CMK (cell line): Measurements from ENCODE around the gene CD40.
"Not testable (repeated sequence)": the region's sequence is repeated elsewhere in the genome, so short reads cannot be mapped to it uniquely, and the experiment has no call there.

Experiments
- DNase-seq: peaks from one replicate; pipeline ENCODE4 v3.0.0-alpha.2; 2010; ENCODE audit warnings: low read depth

The CD40 gene

DNA sequence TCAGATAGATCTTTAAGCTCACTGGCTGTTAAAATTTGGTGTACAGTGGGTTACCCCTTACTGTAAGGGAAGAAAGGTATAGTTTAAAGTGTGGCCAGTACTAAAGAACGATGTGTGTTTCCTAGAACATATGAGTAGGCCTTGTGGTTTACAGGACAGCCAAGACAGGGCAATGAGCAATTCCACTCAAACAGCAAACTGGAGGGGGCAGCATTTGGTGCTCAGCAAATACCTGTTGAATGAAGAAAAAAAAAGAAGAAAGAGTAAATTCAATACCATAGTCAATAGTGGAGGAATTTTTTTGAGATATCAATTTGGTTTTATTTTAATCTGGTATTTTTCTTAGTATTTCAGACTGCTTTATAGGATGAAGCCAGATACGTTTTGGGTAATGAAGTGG is 24.6 kb upstream of the CD40 start:
- DNase-seq, result no peak

DNA sequence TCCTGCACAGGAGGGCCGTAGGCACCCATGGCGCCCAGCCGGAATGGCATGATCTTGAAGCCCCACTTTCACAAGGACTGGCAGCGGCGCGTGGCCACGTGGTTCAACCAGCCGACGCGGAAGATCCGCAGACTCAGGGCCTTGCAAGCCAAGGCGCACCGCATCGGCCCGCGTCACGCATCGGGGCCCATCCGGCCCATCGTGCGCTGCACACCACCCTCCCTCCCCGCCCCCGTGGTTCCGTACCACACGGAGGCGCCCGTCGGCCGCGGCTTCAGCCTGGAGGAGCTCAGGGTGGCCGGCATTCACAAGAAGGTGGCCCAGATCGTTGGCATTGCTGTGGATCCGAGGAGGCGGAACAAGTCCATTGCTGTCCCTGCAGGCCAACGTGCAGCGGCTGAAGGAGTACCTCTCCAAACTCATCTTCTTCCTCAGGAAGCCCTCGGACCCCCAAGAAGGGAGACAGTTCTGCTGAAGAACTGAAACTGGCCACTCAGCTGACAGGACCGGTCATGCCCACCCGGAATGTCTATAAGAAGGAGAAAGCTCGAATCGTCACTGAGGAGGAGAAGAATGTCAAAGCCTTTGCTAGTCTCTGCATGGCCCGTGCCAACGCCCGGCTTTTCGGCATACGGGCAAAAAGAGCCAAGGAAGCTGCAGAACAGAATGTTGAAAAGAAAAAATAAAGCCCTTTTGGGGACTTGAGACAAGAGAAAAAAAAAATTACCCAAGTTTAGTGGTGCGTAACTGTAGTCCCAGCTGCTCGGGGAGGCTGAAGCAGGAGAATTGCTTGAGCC is 18.4 kb upstream of the CD40 start:
- no peak for DNase-seq

- DNase-seq, result not testable (repeated sequence)
Observed at GRCh38 chr20:46100444-46100843, 17.7 kb upstream of the CD40 start.

- no peak for DNase-seq
Observed at GRCh38 chr20:46100988-46101387, 17.1 kb upstream of the CD40 start.

GRCh38 chr20:46101957-46102356 is 16.2 kb upstream of the CD40 start:
- no peak for DNase-seq

DNA sequence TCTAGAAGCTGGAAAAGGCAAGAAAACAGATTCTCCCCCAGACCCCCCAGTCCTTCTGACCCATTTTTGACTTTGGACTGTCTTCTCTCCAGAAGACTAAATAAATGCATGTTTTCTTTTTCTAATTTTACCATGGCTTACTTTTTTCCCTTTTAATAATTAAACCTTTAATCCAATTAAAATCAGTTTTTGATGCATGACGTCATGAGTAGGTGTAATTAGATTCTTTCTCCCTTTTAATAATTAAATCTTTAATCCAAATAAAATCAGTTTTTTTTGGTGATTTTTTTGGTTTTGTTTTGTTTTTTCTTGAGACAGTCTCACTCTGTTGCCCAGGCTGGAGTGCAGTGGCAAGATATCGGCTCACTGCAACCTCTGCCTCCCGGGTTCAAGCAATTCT is 15.2 kb upstream of the CD40 start:
- no peak for DNase-seq

- no peak for DNase-seq
Observed at GRCh38 chr20:46104262-46104661, 13.9 kb upstream of the CD40 start.

GRCh38 chr20:46107061-46107460 is 11.1 kb upstream of the CD40 start:
- DNase-seq, result no peak

- DNase-seq, result no peak
Observed at GRCh38 chr20:46108435-46108841, 9.7 kb upstream of the CD40 start.

DNA sequence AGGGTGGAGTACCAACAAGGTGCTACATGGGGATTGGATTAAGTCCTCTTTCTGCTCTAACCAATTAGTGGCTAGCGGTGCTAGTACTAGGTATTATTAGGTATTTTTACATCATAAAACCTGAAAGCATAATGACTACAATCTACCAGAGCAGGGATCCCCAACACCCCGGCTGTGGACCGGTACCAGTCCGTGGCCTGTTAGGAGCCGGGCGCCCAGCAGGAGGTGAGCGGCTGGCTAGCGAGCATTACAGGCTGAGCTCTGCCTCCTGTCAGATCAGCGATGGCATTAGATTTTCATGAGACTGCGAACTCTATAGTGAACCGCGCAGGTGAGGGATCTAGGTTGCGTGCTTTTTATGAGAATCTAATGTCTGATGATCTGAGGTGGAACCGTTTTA is 9.1 kb upstream of the CD40 start:
- DNase-seq, result no peak

- no peak for DNase-seq
Observed at GRCh38 chr20:46111028-46111835, 6.9 kb upstream of the CD40 start.

- DNase-seq, result no peak
Observed at GRCh38 chr20:46111836-46112212, 6.3 kb upstream of the CD40 start.

DNA sequence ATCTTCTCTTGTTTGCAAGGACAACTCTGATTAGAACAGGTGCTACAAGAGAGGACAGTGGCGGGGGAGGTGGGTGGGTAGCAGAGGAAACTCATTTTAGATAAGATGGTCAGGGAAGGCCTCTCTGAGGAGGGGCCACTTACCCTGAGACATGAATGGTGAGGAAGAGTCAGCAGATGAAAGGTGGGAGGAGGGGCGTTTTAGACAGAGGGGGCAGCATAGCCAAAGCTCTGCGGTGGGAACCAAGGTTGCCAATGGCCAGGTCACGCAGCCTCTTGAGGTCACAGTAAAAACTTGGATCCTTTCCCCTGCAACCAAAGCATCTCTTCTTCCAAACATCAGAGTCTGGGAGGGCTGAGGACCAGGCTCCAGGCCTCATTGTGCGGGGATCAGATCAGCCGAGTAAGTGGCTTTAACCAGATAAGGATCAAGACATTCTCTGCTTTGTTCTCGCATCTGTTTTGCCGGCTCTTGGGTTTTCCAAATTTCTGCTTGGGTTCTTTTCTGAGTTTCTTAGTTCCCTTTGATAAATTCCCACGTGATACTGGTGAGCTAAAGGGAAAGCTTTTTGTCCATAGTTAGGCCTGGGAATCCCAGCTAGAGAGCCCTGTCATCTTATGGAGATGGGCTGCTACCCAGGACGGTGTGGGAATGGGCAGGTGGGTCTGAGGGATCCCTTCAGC is 5.5 kb upstream of the CD40 start:
- no peak for DNase-seq

GRCh38 chr20:46113113-46113470 is 5.0 kb upstream of the CD40 start:
- no peak for DNase-seq

DNA sequence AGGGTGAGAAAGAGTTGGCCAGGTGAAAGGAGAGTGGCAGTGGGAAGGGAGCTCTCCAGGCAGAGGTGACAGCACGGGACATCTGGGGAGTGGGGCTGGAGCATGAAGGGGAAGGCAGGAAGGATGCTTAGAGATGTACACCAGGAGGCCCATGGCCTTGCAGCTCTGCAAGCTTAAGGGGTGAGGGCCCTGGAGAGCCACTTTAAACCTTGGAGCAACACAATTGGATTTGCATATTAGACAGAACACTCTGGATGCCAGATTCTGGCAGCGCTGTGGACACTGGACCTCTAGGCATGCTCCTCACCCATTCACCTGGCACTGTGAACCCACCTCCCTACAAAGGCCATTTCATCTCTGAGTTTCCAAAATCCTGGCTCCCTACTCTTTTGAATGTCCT is 3.7 kb upstream of the CD40 start:
- DNase-seq, result no peak

GRCh38 chr20:46118481-46119020 is 437 bp downstream of the CD40 start:
- DNase-seq, result peak; percentile 59

DNA sequence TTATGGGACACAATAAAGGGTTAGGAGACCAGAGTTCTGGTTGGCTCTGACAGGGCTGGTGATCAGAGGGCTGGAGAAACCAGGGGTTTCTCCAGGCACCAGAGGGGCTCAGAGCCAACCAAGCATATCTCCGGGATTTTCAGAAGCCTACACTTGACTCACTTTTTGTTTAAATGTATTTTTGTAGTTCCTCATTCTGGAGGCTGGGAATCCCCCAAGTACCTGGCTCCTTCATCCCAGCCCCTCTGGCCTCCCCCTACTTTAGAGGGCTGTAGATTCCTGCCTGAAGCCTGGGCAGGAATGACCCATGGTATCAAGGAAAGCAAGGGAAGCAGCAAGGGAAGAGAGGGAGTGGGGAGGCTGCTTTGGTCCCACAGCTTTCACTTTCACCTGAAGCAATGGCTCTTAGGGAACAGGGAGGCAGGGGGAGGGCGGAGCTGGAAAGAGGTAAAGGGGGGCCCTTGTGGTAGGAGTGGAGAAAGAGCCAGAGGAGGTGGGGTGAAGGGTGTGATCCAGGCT is 973 bp downstream of the CD40 start:
- no peak for DNase-seq

GRCh38 chr20:46119547-46119946 is 1.4 kb downstream of the CD40 start:
- DNase-seq, result no peak

DNA sequence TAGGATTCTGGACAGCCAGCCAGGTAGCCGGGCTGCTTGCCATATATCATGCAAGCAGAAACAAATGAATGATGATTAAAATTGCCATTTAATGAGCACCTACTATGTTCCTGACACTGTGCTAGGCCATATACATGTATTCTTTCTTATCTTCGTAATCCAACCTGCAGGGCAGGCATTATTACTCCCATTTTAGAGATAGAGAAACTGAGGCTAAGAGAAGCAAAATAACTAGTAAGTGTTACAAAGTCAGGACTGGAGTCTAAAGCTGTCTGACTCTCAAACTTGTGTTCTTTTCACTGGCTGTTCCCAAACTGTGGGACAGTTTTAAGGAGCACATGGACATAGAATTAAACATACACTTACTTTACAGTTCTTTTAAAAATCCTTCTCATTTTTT is 2.0 kb downstream of the CD40 start:
- no peak for DNase-seq

DNA sequence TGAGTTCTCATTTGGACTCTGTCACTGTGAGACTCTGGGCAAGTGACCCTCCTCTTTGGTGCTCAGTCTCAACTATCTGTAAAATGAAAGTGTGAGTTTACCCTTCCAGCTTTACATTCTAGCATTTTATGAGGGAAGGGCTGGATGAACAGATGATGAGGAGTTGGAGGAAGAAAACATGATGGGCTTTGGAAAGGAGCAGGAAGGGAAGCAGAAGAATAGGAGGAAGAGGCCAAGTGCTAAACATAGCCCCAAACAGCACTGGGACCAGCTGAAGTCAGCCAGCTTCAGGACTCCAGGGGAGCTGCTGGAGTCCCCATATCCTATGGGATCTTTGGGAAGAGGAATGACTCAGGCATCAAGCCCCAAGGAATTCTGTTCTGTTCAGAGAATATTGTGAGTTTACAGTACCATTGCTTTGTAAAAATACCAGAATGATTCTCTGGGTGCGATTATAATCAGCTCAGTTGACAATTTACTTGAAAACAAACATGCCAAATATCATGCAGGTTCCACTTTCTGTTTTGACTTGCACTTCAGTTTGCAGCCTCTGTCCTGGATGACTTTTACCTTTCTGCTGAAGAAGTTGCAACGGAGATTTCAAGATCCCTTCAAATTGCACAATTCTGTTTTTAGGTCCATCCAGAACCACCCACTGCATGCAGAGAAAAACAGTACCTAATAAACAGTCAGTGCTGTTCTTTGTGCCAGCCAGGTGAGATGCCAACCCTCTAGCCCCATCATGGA is 3.2 kb downstream of the CD40 start:
- DNase-seq, result no peak

DNA sequence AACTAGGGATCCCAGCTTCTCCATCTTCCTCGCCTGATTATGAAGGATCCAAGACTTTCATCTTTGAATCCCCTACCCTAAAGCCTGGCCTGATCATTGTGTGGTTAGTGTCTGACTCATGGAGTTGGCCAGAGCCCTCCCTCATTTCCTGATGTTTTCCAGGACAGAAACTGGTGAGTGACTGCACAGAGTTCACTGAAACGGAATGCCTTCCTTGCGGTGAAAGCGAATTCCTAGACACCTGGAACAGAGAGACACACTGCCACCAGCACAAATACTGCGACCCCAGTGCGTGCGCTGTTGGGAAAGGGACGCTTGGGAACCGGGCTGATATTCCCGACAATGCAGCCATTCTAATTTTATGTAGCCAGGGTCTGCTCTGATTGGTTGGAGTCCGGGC is 4.0 kb downstream of the CD40 start:
- no peak for DNase-seq
